ENCODE results near the gene DOCK3. TPM values are rescaled to one million over a fixed set of nuclear protein-coding genes. Genes with fewer than 3 reads are reported as not detected.
"Not testable (repeated sequence)": the region's sequence is repeated elsewhere in the genome, so short reads cannot be mapped to it uniquely, and the experiment has no call there.

DOCK3 gene
- total RNA-seq, 1 donor from 2014 or later = 0.29 TPM

DNA sequence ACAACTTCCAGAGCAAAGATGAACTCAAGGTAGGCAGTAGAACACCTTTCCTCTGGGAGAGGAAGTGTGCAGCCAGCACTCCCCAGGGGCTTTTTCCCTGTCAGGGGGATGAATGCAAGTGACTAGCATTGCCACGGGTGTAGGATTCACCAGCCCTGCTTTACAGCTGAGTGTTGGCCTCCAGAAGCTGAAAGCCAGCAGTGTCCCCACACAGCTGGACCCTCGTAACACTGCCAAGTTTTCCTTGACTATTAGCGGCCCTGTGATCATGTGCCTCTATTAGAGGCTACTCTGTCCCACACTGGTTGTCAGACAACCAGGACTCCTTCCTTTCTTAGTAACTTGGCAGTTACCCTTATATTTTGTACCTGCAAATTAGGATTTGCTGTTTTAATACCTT, 605.4 kb downstream of the DOCK3 start:
- no peak for DNase-seq (ENCODE audit: extremely low read depth, low read depth, low spot score)

DNA sequence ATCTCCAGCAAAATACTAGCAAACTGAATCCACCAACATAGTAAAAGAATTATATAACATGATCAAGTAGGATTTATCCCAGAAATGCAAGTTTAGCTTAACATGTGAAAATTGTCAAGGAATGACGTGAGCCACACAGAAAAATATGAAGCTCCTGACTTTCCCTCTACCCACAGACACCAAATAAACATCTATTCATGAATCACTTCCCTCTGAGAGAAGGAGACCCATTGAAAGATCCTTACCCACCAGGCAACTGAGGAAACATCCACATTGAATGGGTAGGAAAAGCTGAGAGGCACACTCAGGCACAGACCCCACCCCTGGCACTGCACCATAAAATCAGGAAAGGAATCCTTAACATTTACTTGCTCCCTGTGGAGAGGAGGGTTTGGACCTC, 608.2 kb downstream of the DOCK3 start:
- DNase-seq (ENCODE audit: extremely low read depth, low read depth, low spot score) = no peak

DNA sequence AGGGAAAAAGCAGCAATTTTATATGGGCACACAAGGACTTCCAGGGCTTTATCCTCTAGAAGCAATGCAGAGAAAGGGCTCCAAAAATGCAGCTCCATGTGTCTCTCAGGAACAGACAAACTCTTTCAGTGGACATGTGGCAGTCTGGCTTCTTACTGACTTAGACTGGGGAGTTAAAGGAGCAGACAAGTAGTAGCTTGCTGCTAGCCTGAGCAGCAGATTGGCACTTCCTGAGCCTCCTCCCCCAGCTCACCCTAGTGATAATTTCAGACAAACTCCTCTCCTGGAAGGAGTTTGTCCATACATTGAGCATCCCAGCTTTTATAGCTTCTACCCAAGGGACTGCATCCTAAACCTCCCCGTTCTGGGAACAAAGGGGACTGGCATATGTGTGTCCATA, 608.7 kb downstream of the DOCK3 start:
- no peak for DNase-seq (ENCODE audit: extremely low read depth, low read depth, low spot score)

DNA sequence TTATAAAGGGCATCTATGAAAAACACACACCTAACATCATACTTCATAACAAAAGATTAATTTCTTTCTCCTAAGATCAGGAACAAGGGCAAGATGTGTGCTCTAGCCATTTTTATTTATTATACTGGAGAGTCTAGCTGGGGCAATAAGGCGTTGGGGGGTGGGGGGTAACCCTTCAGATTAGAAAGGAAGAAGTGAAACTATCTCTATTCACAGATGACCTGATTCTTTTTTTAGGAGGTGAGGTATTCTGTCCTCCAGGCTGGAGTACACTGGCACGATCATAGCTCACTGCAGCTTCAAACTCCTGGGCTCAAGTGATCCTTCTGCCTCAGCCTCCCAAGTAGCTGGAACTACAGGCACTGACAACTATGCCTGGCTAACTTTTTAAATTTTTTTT, 620.9 kb downstream of the DOCK3 start:
- no peak for DNase-seq (ENCODE audit: extremely low read depth, low read depth, low spot score)

DNA sequence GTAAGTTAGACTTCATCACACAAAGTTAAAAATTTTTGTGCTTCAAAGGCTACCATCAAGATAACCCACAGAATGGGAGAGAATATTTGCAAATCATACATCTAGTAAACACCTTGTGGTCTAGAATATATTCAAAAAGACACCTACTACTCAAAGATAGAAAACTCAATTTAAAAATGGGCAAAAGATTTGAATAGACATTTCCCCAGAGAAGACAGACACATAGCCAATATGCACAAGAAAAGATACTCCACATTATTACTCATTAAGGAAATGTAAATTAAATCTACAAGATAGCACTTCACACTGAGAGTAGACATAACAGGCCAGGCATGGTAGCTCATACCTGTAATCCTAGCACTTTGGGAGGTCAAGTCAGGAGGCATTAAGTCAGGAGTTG, 622.6 kb downstream of the DOCK3 start:
- no peak for DNase-seq (ENCODE audit: extremely low read depth, low read depth, low spot score)

DNA sequence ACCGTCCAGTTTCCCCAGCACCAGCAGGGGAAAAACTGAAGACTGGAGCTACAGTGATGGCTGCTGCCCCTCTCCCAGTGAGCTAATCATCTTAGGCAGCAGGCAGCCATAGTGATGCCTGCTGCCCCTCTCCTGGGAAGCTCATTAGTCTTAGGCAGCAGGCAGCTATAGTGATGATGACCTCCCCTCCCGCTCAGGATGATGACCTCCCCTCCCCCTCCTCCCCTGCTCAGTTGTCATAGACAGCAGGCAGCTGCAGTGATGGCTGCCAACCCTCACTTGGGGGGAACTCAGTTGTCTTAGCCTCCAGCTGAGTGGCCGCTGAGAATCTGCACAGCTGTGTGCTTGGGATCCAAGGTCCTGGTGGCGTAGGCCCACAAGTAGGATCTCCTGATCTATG, 629.5 kb downstream of the DOCK3 start:
- no peak for DNase-seq (ENCODE audit: extremely low read depth, low read depth, low spot score)

DNA sequence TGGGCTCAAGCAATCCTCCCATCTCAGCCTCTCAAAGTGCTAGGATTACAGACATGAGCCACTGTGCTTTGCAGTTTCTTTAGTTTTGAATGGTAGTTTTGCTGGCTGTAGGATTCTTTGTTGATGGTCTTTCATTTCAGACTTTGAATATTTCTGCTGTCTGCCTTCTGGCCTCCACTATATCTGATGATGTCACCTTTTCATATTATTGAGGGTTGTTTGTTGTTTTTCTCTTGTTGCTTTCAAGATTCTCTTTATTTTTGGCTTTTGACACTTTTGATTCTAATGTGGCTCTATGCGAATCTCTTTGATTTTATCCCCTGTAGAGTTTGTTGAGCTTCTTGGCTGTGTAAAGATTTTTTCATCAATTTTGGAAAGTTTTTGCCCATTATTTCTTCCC, 631.4 kb downstream of the DOCK3 start:
- no peak for DNase-seq (ENCODE audit: extremely low read depth, low read depth, low spot score)

DNA sequence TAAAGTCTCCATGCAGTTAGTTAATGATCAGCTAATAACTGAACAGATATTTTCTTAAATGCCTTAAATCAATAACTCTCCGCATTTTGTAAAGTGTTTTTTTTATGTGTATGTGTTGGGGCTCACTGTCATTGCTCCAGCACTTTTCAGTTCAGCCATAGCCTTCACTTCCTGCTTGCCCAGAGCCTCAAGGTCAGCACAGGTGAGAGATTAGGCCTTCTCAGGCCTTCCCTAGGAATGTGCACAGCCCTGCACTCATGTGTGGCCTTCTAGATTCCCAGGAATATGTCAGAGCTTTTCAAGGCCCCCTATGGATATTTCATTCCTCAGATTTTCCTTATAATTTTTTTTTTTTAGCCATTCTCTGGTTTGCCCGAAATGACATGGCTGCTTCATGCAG, 632.7 kb downstream of the DOCK3 start:
- no peak for DNase-seq (ENCODE audit: extremely low read depth, low read depth, low spot score)

DNA sequence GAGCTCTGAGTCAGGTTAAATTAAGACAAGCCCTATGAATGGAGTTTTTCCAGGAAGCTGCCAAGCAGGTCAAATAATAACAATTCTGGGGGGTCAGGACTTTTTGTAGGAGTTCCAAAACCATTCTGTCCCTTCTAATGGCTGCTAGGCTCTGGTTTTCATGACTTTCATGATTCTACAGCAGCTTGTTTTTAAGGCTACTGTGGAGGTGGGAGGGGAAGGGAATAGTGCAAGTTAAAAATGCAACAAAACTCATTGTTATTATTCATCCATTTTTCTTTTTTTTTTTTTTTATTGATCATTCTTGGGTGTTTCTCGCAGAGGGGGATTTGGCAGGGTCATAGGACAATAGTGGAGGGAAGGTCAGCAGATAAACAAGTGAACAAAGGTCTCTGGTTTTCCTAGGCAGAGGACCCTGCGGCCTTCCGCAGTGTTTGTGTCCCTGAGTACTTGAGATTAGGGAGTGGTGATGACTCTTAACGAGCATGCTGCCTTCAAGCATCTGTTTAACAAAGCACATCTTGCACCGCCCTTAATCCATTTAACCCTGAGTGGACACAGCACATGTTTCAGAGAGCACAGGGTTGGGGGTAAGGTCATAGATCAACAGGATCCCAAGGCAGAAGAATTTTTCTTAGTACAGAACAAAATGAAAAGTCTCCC, 633.3 kb downstream of the DOCK3 start:
- not testable (repeated sequence) for DNase-seq (ENCODE audit: extremely low read depth, low read depth, low spot score)

DNA sequence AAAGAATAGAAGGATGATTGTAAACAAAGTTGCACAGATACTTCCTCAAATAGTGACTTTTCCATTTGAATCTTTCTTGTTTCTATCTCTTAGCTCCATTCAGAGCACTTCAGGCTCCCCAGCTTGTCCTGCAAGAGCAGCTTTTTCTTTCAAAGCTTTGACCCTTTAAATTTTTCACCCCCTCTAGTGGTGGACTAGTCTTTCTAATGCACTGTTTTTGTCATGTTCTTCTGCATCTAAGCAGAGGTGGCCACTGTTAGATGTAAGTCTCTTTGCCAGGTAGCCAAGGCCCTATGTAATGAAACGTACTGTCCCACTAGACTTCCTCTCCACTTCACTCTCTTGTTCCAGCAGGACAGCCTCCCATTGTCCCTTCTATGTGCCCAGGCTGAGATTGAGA, 636.3 kb downstream of the DOCK3 start:
- DNase-seq (ENCODE audit: extremely low read depth, low read depth, low spot score) = no peak

DNA sequence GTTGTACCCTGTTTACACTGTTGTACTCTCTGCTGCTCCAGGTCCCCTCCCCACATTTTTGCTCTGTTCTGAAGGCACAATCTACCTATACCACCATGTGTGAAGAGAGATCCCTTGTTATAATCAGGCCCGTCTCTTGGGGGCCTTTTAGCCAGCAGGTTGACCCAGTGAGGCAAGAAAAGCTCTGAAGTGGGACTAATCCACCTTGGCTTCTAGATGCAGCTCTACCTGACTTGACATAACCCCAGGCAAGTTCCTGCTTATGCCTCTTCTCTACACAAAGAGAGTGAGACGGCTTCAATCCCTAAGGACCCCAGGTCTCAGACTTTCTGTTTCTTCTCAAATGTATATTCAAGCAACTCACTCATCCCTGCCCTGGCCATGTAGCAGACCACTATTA, 653.5 kb downstream of the DOCK3 start:
- no peak for DNase-seq (ENCODE audit: extremely low read depth, low read depth, low spot score)

DNA sequence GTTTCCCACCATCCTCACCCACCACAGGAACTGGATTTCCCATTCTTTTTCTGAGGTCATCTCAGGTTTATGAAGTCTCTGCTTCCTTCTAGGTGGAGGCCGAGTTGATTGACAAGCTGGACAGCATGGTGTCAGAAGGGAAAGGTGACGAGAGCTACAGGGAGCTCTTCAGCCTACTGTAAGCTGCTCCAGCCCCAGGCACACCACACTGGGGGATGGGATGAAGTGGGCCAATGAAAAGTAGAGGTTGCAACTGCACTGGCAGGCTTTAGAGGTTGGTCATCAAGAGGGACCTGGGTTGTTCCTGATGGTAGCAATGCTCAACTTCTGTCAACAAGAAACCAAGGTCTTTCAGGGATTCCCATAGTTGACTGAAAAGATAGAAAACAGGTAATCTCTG, 655.3 kb downstream of the DOCK3 start:
- DNase-seq (ENCODE audit: extremely low read depth, low read depth, low spot score) = no peak

DNA sequence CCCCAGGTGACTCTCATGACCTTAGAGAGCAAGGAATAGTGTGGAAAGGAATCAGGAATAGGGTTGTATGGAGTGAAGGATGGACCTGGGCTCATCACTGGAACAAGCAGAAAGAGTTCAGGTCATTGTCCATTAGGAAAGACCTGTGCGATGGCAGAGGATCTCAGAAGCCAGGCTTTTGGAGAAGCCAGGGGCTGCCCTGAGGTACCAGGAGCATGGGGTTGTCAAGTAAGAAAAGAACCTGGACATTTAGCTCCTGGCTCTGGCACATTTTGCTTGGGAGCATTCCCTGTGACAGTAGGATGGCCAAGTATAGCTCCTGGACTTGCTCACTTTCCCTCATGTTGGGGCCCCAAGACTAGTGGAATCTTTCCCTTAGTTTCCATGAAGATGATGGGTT, 657.4 kb downstream of the DOCK3 start:
- no peak for DNase-seq (ENCODE audit: extremely low read depth, low read depth, low spot score)

DNA sequence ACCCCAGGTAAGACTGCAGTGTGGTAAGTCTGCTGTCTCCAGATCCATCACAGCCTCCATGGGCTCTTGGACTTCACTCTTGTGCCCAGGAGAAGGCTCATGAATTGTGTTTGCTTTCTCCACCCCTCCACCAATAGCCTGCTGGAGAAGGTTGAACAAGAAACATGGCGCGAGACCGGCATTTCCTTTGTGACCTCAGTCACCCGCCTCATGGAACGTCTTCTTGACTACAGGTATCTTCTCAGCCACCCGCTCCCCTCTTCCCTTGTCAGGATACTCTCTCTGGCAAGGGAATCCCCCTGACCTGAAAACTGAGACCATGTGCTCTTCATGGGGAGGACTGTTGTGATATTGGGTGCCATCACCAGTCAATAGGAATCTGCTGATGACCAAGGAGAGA, 658.3 kb downstream of the DOCK3 start:
- DNase-seq (ENCODE audit: extremely low read depth, low read depth, low spot score) = no peak

DNA sequence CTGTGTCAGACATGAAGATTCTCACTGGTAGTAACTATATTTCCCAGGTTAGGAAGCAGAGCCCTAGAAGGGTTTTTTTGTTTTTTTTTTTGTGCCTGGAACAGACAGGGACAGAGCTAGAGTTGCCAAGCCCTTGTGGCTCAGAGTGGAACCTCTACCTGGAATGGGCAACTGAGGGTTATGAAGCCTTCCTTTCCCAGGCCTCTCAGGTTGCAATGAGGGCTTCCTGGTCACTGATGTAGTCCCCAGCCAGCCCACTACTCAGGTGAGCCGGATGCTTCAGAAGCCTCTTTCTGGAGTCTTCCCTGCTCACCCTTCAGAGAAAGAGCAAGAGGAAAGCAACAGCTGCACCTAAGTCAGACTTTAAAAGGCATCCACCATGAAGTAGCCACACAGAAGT, 661.5 kb downstream of the DOCK3 start:
- DNase-seq (ENCODE audit: extremely low read depth, low read depth, low spot score) = no peak

DNA sequence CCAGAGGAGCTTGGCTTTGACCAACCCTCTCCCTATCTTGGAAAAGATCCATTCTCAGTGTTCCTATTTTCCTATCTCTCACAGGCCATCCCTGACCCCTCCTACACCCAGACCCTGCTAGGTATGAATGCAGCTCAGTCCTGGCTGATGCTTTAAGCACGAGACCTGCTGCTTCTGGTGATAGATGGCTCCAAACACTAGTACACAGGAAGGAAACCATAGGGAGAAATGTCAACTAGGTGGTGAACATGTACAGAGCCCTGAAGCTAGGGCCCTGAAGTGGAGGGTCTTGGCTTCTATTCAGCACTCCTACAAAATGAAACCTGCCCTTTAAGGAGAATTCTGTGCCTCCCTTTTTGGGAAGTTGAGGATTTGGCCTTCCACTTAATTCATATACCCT, 662.9 kb downstream of the DOCK3 start:
- no peak for DNase-seq (ENCODE audit: extremely low read depth, low read depth, low spot score)

DNA sequence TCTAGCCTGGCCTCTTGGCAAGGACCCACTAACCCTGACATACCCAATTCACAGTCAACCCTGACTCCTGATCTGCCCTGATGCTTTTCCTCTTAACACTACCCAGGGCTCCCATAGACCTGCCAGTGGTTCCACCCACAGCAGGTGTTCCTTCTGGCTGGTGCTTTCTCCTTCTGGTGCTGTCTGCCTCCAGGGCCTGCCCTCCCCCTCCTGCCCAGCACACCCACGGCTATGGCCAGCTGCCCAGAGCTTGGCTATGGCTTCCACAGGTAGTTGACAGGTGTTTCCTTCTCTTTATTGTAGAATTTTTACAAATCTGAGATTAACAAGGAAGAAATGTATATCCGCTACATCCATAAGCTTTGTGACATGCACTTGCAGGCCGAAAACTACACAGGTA, 663.9 kb downstream of the DOCK3 start:
- no peak for DNase-seq (ENCODE audit: extremely low read depth, low read depth, low spot score)

DNA sequence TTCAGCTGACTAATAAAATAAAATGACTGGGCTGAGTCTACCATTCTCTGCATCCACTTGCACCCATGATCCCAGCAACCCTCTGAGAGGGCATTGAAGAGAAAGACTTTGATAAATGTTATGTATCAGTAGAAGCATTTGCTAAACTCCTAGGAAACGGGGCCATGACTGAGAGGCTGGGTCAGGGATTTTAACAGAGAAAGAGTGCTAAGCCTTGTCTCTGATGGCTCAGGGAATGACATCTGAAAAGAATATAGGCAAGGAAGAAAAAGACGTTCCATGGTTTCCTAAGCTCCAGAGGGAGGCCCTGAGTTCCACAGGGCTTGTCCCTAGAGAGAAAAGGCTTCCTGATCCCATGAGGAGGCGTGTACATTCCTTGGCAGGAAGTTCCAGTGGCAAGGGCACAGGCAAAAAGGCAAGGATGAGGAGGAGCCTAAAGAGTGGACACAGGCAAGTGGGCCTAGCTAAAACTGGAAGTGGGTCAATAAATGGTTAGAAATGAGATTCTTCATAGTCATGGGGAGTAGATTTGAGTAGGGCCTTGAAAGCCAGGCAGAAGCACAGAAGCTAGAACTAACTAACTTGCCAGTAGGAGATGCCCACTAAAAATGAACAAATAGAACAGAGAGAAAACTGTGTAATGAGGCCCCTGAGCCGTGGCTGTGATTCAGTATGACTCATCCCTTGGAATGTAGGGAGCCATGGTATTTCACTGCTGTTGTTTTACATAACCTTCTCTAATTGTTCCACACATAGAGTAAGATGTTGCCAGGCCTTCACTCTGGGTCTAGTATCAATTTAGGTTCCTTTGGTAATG, 665.5 kb downstream of the DOCK3 start:
- DNase-seq (ENCODE audit: extremely low read depth, low read depth, low spot score) = peak; percentile 84

DNA sequence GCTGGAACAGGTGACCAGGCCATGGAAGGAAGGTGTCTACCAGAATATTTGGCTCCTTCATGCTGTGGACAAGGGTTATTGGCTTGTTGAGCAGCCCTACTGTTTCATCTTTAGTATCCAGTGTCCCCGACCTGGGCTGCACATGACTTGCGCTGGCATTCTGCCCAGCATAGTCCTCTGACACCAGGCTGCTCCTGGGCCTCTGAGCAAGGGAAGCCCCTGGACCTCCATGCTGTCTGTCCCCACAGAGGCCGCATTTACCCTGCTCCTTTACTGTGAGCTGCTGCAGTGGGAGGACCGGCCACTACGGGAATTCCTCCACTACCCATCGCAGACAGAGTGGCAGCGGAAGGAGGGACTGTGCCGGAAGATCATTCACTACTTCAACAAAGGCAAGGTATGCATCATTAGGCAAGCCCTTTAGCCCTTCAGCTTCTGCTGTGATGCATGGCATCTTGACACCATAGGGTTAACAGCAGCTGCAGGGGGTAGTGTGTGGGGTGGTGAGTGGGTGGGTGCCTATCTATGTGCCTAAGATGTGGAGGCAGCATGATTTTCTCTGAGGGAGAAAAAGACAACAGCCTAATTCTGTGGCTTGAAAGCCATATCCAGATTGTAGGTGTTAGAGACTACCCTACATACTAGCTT, 666.4 kb downstream of the DOCK3 start:
- DNase-seq (ENCODE audit: extremely low read depth, low read depth, low spot score) = no peak

DNA sequence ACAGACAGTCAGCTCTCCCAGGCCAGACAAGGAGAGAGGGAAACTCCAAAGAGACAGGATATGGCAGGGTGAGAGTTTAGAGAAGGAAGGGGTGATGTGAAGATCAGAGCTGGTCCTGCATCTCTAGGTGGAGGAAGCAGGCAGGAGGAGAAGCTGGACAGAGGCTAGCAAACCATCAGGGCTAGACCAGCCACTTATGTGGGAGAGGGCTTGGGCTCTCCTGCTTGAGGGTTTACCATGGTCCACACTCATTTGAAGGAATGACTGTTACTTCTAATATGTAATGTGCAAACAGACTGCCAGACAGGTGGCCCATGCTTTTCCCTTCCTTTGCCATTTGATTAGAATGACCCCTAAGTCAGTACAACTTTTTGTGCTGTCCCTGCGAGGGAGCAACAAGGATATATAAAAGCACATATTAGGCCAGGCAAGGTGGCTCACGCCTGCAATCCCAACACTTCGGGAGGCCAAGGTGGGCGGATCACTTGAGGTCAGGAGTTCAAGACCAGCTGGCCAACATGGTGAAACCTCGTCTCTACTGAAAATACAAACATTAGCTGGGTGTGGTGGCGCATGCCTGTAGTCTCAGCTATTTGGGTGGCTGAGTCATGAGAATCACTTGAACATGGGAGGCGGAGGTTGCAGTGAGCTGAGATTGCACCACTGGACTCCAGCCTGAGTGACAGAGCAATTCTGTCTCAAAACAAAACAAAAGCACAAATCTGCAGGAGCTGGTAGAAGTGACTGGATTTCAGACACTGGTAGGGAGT, 669.4 kb downstream of the DOCK3 start:
- DNase-seq (ENCODE audit: extremely low read depth, low read depth, low spot score) = no peak

DNA sequence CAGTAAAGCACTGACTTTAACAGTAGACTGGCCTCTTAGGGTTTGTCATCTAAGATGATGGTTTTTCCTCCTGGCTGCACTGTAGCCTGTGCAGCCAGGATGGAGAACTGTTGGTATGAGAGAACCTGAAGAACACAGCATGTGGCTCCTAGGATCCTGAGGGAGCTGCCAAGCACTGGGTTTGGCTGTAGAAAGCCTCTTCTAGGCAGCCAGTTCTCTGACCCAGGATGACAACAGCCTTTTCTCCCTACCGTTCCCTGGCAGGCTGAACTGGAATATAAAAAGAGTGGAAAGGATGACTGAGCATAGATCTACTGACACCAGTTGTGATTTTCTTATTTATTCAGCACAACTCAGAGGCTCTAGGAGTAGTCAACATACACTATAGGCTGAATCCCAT, 676.0 kb downstream of the DOCK3 start:
- no peak for DNase-seq (ENCODE audit: extremely low read depth, low read depth, low spot score)

Measured in glomerular endothelial cell (primary cell).